Caco-2 (cell line): ENCODE measurements around the gene ENAH. TPM values are rescaled to one million over a fixed set of nuclear protein-coding genes. Genes with fewer than 3 reads are reported as not detected.
A peak's percentile ranks its signal among the peaks of the same experiment; 100 is the strongest.

Experiments used
- BruUV-seq: library from RNA; stranded (reverse); fragments of 400-500 nt; replicated peaks from 2 replicates; lab custom pipeline; 2021; lab: Mats Ljungman, UMichigan
- CTCF ChIA-PET: fragments of 300-600 bp; sonication (Branson Sonifier 250); formaldehyde crosslinking; loops from one replicate; lab custom pipeline; 2022; ENCODE audit warnings: antibody characterized with exemption; lab: Charles Lee
- POLR2A ChIA-PET: fragments of 300-600 bp; sonication (Branson Sonifier 250); formaldehyde crosslinking; loops from one replicate; lab custom pipeline; 2022; ENCODE audit warnings: antibody characterized with exemption; lab: Charles Lee
- DNase-seq, 2 experiments: peaks; one replicate each; pipeline versions ENCODE4 v3.0.0 to v3.0.0-alpha.2; 2020 to 2022
- H3K27me3 ChIP-seq: replicated peaks from 2 replicates; pipeline ENCODE4 v1.6.0; 2011; ENCODE audit warnings: low read length; ENCODE audit not compliant: control insufficient read depth, insufficient read depth
- H3K36me3 ChIP-seq: 2 replicates; pipeline ENCODE4 v1.5.1; 2011; ENCODE audit warnings: low read length; ENCODE audit not compliant: control insufficient read depth, insufficient read depth
- H3K4me1 ChIP-seq: fragments of 250-450 bp; sonication (Bioruptor Pico); 2 replicates; pipeline ENCODE4 v1.5.1; 2020; ENCODE audit warnings: mild to moderate bottlenecking
- H3K4me3 ChIP-seq: 2 replicates; pipeline ENCODE4 v1.5.1; 2011; ENCODE audit warnings: low read depth, mild to moderate bottlenecking, control low read depth, low read length
- H3K9me3 ChIP-seq: fragments of 250-450 bp; sonication (Bioruptor Pico); 2 replicates; pipeline ENCODE4 v1.5.1; 2020; ENCODE audit warnings: mild to moderate bottlenecking, moderate library complexity
- H3K27ac Mint-ChIP-seq: one replicate; pipeline ENCODE4 v1.8.0; 2022; ENCODE audit warnings: mixed read lengths; ENCODE audit not compliant: unreplicated experiment
- H3K27me3 Mint-ChIP-seq: one replicate; pipeline ENCODE4 v1.8.0; 2022; ENCODE audit warnings: mixed read lengths; ENCODE audit not compliant: insufficient read depth, unreplicated experiment
- H3K36me3 Mint-ChIP-seq: one replicate; pipeline ENCODE4 v1.8.0; 2022; ENCODE audit warnings: mild to moderate bottlenecking, mixed read lengths; ENCODE audit not compliant: insufficient read depth, unreplicated experiment
- H3K4me1 Mint-ChIP-seq: one replicate; pipeline ENCODE4 v1.8.0; 2022; ENCODE audit warnings: low read depth, mixed read lengths; ENCODE audit not compliant: unreplicated experiment
- H3K4me3 Mint-ChIP-seq: one replicate; pipeline ENCODE4 v1.8.0; 2022; ENCODE audit warnings: mild to moderate bottlenecking, moderate library complexity, mixed read lengths; ENCODE audit not compliant: unreplicated experiment
- H3K9me3 Mint-ChIP-seq: one replicate; pipeline ENCODE4 v1.8.0; 2022; ENCODE audit warnings: mixed read lengths; ENCODE audit not compliant: unreplicated experiment
- CTCF ChIP-seq, 2 experiments: fragments of 200-600 bp in 1 of 2; IDR thresholded peaks; 1 replicate in 1 of 2; 2 replicates in 1 of 2; pipeline versions ENCODE4 v1.5.1 to v1.8.0; 2011 to 2022; ENCODE audit warnings: antibody characterized with exemption in 1 of 2, control low read depth in 1 of 2, inconsistent platforms in 1 of 2, low read depth in 1 of 2, low read length in 1 of 2, mild to moderate bottlenecking in 1 of 2, moderate library complexity in 1 of 2; ENCODE audit not compliant: insufficient read depth in 1 of 2, severe bottlenecking in 1 of 2, unreplicated experiment in 1 of 2
- intact Hi-C: fragments of 100-400 bp; cut with micrococcal nuclease; formaldehyde crosslinking; loops from one replicate; pipeline ENCODE4 v1.10.0; 2022; ENCODE audit not compliant: unreplicated experiment
- total RNA-seq: library from RNA; stranded (reverse); gene quantifications from 2 replicates; pipeline ENCODE4 v1.2.3, GENCODE V29; 2022

ENAH gene
- total RNA-seq, 1 experiment from 2014 or later: 78.0 TPM

GRCh38 chr1:225479996-225480720, 172.8 kb downstream of the ENAH start:
- H3K27me3 Mint-ChIP-seq: no peaks in the 10 kb centered on the region
- peaks cover 8% of the 10 kb centered on the region for H3K4me1 Mint-ChIP-seq
- no peak for DNase-seq
- ChIA-PET POLR2A (no interaction called here), CTCF (interaction anchor here (0.8 to 1.9 kb wide), 6 partner anchors 169 to 402 kb away, joined by 3 to 10 read pairs (median 4); partner anchors contain the start of genes SRP9 and TMEM63A)
- no peak overlapping the region for H3K4me3 Mint-ChIP-seq
- peaks cover 11% of the 10 kb centered on the region for H3K36me3 Mint-ChIP-seq
- BruUV-seq: no TSS peak
- Histone ChIP-seq H3K4me1 (peaks cover 3% of the 10 kb centered on the region; the same call in 1 of the 2 replicates), H3K9me3 (no peaks in the 10 kb centered on the region), H3K36me3 (no peaks in the 10 kb centered on the region), H3K27me3 (no peaks in the 10 kb centered on the region), H3K4me3 (no peak overlapping the region)
- peak overlapping the region; percentile 24 for H3K27ac Mint-ChIP-seq
- no peak for TF ChIP-seq CTCF (IDR thresholded peaks at IDR 0.05; ENCODE audit: insufficient read depth in 1 of 2, low read depth in 1 of 2, low read length in 1 of 2, severe bottlenecking in 1 of 2, unreplicated experiment in 1 of 2)
- no peaks in the 10 kb centered on the region for H3K9me3 Mint-ChIP-seq
- intact Hi-C loops: no loop called here

DNA sequence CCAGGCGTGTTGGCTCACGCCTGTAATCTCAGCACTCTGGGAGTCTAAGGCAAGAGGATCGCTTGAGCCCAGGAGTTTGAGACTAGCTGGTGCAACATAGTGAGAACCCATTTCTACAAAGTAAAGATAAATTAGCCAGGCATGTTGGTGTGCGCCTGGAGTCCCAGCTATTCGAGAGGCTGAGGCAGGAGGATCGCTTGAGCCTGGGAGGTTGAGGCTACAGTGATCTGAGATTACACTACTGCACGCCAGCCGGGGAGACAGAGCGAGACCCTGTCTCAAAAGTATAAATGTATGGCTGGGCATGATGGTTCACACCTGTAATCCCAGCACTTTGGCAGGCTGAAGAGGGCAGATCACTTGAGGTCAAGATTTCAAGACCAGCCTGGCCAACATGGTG, 173.6 kb downstream of the ENAH start:
- no peaks in the 10 kb centered on the region for H3K9me3 Mint-ChIP-seq
- TF ChIP-seq CTCF (IDR thresholded peaks at IDR 0.05; ENCODE audit: insufficient read depth in 1 of 2, low read depth in 1 of 2, low read length in 1 of 2, severe bottlenecking in 1 of 2, unreplicated experiment in 1 of 2): no peak
- CTCF ChIA-PET: interaction anchor here (0.7 to 1.1 kb wide), 2 partner anchors 293 to 298 kb away, joined by 3 read pairs; partner anchors contain the start of gene SRP9

DNA sequence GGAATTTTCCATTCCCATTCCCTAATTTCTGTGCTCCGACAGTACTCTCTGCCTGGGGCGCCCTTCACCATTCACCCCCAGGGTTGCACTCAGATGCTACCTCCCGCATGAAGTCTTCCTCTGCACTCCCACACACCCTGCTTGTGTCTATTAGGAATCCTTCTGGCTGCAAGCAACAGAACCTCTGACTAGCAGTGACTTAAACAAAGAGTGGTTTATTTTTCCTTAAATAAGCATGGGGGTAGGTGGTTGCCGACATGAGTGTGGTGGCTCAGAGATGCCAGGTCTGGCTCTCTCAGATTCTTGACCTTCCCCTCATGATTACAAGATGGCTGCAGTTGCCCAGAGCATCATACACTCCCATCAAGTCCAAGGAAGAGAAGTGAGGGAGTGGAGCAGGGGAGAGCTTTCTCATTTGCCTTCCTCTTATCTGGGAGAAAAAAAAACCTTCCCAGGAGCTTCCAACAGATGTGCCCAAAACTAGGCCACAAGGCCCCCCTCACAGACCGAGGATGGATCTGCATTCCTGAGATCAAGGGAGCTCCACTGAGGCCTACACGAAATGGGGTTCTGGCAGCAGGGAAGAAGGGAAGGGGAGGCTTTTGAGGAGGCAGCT, 175.5 kb downstream of the ENAH start:
- no peaks in the 10 kb centered on the region for H3K27me3 ChIP-seq
- Mint-ChIP-seq H3K4me3 (no peak overlapping the region), H3K9me3 (no peaks in the 10 kb centered on the region), H3K36me3 (peaks cover 11% of the 10 kb centered on the region), H3K27me3 (no peaks in the 10 kb centered on the region), H3K27ac (no peak overlapping the region), H3K4me1 (peaks cover 8% of the 10 kb centered on the region)
- POLR2A ChIA-PET: no interaction called here
- no peak for TF ChIP-seq CTCF (IDR thresholded peaks at IDR 0.05; ENCODE audit: insufficient read depth in 1 of 2, low read depth in 1 of 2, low read length in 1 of 2, severe bottlenecking in 1 of 2, unreplicated experiment in 1 of 2)
- no peaks in the 10 kb centered on the region for H3K9me3 ChIP-seq
- no peak overlapping the region for H3K4me3 ChIP-seq
- intact Hi-C loops: no loop called here
- H3K36me3 ChIP-seq: no peaks in the 10 kb centered on the region
- no peak for DNase-seq
- H3K4me1 ChIP-seq: peaks cover 11% of the 10 kb centered on the region
- CTCF ChIA-PET: no interaction called here
- no TSS peak for BruUV-seq

More for the DNA sequence above, 173.6 kb downstream of the ENAH start:
- no peak overlapping the region for H3K4me3 ChIP-seq
- H3K27me3 ChIP-seq: no peaks in the 10 kb centered on the region
- Mint-ChIP-seq H3K36me3 (peaks cover 11% of the 10 kb centered on the region), H3K4me1 (peaks cover 8% of the 10 kb centered on the region), H3K4me3 (no peak overlapping the region), H3K27ac (no peak overlapping the region), H3K27me3 (no peaks in the 10 kb centered on the region)
- no peaks in the 10 kb centered on the region for H3K36me3 ChIP-seq
- POLR2A ChIA-PET: no interaction called here
- no peaks in the 10 kb centered on the region for H3K9me3 ChIP-seq
- no peak for DNase-seq
- no TSS peak for BruUV-seq
- intact Hi-C loops: no loop called here
- peaks cover 11% of the 10 kb centered on the region for H3K4me1 ChIP-seq
